Suppressor macrophage treated with lipopolysaccharide for 4 hours (primary cell): Measurements from ENCODE around the gene CSMD2.

Experiments used
- DNase-seq: peaks from one replicate; pipeline ENCODE4 v3.0.0-alpha.2; 2020

The CSMD2 gene

DNA sequence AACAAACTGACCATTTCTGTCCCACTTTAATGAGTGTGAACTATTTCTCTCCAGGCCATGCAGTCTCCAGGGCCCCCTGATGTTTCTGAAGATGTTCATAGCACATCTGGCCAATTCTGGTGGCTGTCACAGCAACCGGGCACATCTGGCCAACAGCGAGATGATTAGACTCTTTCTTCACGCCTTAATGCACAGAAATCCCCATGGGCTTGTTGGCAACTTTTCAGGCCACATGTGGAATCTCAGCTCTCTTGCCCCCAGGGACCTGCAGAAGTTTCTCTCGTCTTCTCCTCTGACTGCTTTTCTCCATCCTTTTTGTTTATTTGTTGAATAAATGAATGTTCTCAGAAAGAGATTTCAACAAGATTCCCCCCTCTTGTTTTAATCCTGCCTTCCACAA, 372.4 kb downstream of the CSMD2 start:
- DNase-seq: no peak

DNA sequence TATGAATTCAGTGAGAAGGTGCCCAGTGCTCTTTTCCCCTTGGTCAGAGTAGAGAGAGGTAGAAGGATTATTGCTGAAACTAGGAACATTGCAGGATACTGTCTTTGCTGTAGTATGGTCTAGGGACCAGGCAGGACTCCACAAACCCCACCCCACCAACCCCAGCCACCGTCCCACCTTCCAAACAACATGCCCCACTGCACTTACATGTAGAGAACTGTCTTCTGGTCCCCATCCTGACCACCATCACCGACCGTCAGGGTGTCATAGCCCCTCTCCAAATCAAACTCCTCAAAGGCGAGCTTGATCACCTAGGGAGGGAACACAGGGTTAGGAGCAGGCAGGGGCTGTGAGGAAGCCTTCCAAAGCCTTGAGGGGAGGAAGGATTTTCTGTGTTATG, 372.8 kb downstream of the CSMD2 start:
- DNase-seq: no peak

DNA sequence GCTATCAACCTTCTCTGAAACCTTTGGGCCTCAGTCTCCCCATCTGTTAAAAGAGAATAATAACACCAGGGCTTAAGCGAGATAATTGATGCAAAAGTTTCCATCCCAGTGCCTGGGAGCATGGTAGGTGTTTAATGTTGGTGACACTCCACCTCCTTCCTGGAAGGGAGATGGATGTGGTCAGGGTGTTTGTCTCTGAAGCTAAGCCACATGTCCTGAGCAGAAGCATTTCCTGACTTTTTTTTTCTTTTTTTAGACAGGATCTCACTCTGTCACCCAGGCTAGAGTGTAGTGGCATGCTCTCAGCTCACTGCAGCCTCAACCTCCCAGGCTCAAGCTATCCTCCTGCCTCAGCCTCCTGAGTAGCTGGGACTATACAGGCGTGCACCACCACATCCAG, 373.8 kb downstream of the CSMD2 start:
- DNase-seq: no peak

DNA sequence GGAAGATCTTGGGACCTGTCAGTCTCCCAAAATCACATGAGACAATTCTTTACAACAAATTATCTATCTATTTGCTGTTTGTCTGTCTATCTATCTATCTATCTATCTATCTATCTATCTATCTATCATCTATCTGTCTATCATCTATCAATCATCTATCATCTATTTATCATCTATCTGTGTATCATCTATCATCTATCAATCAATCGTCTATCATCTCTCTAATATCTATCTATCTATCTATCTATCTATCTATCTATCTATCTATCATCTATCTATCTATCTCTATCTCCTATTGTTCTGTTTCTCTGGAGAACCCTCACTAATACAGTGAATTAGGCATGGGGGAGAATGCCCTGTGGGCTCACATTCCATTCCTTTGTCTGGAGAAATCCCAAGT, 374.5 kb downstream of the CSMD2 start:
- DNase-seq: no peak

DNA sequence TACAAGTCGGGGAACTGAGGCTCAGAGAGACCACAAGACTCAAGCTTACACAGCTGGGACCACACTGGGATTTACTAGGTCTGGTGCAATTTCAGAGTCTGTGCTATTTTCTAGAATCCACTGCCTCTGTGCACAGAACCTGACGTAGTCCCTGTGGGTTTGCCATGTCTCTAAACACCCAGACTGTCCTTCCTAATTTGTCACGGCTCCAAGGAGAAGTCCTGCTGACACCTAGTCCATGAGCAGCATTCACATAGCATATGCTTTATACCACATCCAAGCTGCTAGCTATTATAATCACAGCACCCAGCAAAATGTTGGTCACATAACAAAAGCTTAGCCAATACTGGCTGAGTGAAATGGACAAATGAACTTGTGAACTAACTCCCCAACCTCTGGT, 380.2 kb downstream of the CSMD2 start:
- no peak for DNase-seq

DNA sequence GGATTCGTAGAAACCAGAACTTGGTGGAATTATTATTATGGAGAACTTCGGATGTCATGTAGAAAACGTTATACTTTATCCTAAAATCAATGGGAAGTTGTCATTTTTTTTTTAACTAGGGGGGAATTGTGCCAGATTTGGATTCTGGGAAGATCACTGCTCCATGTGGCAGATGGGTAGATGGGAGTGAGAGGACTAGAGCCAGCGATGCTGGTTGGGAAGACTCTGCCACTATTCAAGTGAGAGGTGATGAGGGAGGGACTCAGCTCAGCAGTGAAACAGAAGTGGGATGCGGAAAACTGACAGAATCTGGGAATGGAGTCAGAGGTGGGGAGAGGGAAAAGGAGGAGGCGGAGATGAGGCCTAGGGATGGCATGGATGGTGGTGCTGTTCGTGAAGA, 382.3 kb downstream of the CSMD2 start:
- DNase-seq: no peak

DNA sequence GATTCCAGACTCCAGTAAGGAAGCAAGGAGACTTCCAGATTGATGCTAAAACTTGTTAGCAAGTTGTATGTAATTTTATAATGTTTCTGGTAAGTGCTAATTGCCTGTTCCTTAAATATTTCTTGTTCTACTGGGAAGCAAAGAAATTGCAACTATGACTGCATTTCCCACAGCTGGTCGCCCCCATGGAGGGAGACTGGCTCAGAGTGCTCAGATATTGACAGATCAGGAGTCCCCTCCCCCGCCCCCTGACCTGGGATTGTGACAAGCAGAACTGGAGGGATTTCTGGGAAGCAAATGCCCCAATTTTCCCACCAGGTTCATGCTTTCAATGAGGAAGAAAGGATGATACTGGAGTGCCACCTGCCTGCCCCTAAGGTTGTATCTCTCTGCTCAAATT, 383.4 kb downstream of the CSMD2 start:
- no peak for DNase-seq

DNA sequence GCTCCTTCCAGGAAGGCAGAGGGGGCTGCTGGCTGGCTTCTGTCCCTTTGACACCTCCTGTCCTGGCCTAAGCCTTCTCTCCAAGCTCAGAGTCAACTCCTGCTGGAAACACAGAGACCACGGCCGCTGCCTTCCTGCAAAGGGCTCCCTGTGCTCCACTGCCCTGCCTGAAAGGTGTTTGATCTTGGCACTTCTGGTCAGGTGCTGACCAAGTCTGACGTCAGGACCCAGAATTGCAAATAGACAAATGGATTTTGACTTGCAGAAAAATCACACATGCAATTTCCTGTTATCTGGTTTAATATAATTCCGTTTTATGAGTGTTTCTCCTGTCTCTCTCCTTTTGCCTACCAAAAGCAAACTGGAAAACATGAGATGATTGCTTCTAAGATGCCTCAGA, 387.7 kb downstream of the CSMD2 start:
- no peak for DNase-seq

DNA sequence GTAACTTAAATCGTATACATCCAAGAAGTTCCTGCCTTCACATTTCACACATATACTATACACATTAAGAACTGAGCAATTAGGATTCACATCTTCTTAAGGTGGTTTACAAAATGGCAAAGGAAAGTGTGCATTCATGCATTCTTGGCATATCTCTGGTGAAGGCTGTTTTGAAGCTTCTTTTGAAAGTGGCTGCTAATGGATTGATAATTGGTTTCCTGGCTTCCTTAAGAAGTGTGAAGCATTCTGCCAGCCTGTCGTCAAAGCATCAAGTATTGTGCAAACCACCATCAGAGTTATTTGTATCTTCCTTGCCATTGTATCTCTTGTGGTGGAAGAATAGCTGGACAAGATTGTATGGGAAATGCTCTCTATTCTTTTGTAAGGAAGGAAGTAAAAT, 396.2 kb downstream of the CSMD2 start:
- DNase-seq: no peak

DNA sequence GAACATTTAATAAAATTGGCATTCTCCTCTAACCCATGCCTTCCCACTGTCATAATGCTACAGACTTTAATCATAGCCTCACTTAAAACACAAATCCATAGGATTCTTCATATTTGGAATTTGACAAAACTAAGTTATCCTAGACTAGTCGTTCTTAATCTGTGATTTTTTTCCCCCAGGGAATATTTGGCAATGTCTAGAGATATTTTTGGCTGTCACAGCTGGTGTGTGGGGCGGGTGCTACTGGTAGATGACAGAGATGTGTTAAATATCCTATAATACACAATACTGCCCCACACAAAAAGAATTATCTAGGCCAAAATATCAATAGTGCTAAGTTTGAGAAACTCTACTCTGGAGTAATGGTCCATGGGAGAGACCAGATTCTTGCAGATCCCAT, 396.9 kb downstream of the CSMD2 start:
- DNase-seq: no peak

DNA sequence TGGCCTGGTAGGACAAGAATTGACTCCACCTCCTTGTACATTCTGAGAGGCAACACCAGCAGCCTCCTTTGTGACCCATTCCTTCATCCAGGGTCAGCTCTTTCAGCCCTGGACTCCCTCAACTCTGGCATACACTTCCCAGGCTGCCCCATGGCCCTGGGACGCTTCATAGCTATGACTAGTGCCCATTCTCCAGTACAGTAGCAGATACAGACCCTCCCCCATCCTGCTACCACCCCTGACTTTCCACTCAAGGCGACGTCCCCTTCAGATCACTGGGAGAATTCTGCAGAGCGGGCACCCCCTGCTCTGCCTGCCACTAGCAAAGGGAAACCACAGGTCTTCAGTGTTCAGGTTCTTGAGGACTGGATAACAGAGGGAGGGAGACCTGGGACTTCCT, 400.9 kb downstream of the CSMD2 start:
- no peak for DNase-seq

DNA sequence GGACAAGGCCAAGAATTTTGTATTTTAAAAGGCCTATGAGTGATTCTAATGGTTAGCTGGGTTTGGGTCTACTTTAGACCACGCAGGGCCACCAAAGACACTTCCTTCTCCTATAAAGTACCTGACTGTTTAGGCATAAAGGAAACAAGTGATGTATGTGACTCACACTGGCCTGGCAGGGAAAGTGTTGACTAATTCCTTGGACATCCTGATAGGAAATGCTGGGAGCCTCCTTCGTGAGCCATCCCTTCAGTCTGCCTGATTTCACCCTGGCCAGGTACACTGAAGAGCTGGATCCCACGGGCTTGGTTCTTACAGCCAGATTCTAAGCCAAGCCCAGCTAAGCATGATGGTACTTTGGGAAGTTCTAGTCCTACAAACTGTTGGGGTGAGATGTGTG, 401.6 kb downstream of the CSMD2 start:
- DNase-seq: no peak

DNA sequence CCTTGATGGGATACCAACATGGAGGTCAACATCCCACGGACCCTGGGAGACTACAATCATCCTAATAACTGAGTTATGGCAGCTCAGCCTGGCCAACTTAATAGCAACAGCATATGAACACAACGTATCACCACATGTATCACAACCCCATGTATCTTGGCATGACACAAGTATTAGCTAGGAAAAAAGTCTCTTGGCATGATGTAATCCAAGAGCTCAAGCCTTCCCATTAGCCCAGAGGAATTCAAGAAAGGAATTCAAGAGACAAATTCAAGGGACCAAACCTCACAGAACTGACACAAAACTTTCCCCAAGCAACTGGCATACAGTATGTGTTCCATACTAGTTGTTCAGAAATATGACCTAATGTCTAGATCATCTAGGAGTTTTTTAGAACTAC, 402.1 kb downstream of the CSMD2 start:
- DNase-seq: no peak

DNA sequence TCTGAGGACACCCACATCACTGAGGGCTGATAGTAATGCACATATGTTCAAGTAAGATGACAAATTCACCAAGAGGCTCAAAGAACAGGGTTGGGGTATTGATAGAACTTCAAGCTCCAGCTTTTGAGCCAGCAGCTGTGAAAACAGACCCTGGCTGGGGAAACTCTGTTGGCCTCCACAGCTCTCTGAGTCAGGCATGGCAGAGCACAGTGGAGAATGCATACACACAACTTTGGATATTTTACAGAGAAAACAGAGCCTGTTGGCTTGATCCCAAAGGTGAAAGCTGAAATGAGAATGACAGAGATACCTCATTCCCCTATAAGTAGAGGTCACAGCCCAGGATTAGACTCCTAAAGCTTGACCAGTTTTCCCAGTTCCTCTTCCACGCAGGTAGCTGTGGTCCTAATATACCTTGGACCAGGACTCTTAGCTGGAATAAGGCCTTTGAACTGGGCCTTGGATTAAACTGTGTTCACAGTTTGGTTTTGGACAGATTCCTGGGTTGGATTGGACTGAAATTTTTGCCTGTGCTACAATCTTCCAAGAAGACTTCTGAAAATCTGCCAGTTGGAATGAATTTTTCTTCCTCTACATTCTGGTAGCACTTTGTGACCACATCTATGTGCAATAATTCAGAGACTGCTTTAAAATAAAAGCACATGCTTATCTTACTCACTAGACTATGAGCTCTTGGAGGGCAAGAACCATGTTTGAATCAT, 402.8 kb downstream of the CSMD2 start:
- DNase-seq: no peak

DNA sequence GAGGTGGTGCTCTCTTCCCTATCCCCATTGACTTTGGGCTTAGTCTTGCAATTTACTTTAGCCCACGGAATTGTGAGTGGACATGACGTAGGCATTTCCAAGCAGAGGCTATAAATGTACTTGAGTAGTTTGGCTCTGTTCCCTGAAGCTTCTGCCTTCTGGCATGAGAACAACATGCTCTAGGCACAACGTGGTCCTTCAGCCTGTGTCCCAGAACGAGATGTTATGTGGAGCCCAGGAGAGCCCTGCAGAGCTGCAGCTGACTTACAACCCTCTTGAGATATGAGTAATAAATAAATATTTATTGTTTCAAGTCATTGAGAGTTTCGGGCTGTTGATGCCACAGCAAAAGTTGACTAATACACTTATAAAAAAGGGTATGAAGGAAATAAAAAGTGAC, 406.3 kb downstream of the CSMD2 start:
- DNase-seq: no peak

DNA sequence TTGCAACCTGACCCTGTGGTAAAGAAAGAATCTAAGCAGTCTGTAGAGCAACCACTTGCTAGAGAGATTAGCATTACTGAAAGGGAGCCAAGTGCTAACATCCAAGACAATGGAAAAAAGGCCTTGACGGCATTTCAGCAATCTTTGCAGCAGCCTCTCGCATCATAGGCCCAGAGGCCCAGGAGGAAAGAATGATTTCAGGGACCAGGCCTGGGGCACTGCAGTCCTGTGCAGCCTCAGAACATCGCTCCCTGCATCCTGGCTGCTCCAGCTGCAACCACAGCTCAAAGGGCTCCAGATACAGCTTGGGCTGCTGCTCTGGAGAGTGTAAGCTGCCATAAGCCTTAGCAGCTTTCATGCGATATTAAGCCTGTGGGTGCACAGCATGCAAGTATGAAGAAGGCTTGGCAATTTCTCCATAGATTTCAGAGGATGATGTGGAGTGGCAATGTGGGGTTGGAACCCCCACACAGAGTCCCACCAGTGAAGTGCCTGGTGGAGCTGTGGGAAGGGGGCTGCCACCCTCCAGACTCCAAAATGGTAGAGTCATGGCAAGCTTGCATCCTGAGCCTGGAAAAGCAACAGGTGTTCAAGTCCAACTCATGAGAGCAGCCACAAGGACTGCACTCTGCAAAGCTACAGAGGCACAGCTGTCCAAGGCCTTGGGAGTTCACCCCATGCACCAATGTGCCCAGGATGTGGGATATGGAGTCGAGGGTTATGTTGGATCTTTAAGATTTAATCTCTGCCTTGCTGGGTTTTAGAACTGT, 411.8 kb downstream of the CSMD2 start:
- no peak for DNase-seq

DNA sequence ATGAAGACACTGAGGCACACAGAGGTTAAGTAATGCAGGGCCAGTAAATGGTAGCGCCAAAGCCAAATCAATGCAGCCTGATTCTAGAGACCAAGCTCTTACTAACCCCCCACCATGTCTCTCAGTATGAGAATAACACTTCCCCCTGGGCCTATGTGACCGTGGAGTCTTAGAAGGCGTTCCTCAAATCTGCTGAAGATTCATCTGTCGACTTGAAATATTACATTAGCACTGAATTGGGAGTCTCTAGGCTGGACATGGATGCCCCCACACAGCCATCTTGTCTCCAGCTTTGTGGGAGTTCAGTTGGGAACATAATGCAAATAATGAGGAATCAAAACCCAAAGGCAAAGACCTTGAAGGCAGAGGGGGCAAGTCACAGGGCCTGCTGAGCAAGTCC, 419.1 kb downstream of the CSMD2 start:
- no peak for DNase-seq

DNA sequence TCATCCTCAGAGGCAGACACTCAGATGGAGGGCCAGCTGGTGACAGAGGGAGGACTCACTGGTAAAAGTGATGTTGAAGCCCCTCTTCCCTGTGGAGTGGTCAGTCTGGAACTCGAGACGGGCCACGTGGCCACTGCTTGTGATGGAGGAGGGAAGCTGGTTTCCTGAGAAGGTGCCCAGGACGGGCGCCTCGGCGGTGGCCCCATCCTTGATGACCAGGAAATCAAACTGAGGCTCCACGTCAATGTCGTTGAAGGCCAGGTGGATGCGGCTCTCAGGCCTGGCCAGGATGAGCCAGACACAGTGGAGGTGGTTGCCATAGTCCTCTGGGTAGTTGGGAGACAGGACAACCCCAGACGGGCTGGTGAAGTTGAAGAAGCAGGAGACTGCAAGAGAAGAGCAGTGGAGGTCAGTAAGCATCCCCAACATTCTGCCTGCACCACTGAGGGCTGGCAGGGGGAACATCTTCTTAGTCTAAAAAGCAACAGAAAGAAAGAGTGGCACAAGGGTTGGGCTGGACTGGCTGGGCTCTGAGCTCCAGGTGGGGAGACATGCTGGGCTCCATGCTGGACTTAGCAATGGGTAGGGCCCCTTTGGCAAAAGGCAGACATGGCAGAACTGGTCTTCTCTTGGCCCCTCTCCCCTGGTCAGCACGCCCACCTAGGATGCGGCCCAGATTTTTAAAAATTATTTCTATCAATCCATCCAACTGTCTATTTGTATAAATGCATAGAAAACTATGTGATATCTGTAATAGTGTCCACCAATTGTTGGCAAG, 421.6 kb downstream of the CSMD2 start:
- DNase-seq: no peak

DNA sequence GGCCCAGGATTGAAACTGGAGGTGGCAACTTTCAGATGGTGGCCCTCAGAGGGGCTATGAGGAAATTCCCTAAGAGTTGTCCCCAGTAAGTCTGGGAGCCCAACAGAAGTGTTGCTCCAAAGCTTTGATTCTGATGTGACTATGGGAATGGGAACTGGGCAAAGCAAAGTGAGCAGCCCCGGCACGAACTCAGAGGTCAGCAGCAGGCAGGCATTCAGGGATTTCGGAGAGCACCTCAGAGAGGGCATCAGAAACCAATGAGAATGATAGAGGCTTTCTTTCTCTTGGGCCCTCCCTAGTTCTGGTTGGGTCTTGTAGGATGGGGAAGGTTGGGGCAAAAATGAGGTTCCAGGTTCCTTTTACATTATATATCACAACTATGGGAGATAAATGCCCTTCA, 422.4 kb downstream of the CSMD2 start:
- no peak for DNase-seq

DNA sequence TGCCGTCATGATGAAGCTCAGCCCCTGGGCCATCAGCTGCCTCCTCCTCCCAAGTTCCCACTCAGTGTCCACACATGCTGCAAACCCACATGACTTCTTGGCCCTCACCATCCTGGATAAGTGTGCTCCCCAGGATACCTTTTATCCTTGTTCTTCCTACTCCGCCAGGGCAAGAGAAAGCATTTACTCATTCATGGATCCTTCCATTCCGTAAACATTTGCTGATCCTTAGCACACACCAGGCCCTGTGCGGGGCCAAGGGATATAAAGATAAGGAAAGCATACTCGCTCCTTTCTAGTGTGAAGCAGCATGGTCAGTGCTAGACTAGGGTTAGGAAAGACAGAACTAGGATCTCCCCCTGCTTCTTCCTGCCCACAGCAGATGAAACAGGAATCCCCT, 423.3 kb downstream of the CSMD2 start:
- no peak for DNase-seq

DNA sequence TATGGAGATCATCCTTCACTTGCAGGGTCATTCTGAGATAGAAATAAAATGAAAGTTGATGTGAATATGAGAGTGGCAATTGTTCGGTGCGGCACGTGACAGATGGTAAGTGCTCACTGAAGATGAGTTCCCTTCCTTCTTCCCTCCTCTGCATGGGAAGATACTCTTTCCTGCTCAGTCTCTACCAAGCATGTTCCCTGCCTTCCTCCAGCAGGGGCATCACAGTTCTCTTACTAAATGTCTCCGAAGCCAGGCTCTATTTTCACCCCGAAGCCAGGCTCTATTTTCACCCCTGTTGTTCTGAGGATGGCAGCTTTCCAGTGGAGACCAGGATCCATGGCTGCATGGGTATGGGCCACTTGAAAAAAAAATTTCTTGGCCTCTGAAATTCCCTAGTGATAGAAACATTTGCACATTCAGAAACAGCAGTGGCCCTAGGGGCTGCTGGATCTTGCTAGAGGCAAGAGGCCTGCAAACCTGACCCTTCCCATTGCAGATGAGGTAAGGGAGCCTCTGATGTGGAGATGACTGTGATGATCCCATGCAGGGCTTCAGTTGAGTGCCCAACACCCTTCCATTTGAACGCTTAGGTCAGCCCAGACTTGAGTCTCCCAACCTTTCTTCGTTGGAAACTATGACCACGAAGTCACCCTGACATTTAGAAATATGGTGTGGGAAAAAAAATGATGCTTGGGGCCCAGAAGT, 424.8 kb downstream of the CSMD2 start:
- DNase-seq: no peak

DNA sequence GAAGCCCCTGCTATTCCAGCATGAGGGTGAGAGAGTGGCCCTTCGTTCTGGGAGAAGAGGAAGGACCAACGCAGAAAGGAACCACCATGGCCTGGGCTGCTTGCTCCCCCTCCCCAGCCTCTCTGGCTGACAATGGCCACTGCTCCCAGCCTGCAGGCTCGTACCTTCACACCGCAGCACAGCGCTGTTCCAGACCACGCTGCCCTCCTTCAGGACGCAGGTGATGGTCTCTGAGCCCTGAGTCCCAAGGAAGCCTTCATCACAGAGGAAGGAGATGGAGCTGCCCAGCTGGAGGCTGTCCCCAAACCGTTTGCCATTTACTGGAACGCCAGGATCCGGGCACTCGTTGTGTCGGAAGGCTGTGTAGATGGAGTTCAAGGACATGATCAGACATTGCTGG, 426.1 kb downstream of the CSMD2 start:
- no peak for DNase-seq

DNA sequence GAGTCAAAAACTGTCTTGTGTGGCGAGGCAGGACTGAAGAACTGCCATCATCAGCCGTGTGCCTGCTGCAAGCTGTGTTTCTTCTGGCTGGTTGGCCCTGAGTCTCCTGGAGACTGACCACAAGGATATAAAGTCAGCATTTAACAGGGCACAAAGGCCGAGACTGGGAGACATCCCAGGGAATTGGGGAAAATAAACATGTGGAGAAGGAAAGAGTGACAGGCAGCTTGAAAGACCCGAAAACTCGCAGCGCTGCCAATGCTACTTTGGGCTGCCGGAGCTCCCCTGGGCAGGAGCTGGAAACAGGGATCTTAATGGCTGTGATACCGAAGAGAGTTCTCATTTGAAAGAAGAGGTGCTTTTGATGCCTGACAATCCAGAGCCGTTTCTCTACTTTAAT, 426.5 kb downstream of the CSMD2 start:
- DNase-seq: no peak
